ENCODE data around the gene MLXIP.

GRCh38 chr12:122043476-122043875, 35.1 kb upstream of the MLXIP start:
- no peak for TF ChIP-seq CTCF (IDR thresholded peaks at IDR 0.05)
- TF ChIP-seq POLR2AphosphoS5 (IDR thresholded peaks at IDR 0.05; ENCODE audit: insufficient read depth in 1 of 2, low read depth in 1 of 2), result no peak
- TF ChIP-seq POLR2A (IDR thresholded peaks at IDR 0.05), result no peak
